ENCODE results near the gene CHPF. TPM values are rescaled to one million over a fixed set of nuclear protein-coding genes. Genes with fewer than 3 reads are reported as not detected.
A peak's percentile ranks its signal among the peaks of the same experiment; 100 is the strongest.

Gene CHPF
- total and polyA plus RNA-seq, 2 donors (not counting 1 experiment from before 2014, with no cell fraction given), result 1.3 to 5.2 TPM

DNA sequence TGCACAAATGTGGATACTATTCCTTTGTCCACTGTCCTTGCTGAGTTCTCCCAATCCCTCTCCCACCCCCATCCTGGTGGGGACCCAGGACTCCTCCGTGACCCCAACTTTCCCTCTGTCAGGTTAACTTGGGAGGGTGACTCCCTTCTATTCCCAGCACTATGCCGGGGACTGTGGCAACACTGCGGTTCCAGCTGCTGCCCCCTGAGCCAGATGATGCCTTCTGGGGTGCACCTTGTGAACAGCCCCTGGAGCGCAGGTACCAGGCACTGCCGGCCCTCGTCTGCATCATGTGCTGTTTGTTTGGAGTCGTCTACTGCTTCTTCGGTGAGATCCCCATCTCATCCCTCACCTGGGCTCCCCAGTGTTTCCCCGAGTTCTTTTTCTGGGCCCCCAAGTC, 958 bp upstream of the CHPF start:
- Histone ChIP-seq H4K20me1 (ENCODE audit: control insufficient read depth, insufficient read depth, low read length, poor library complexity, severe bottlenecking) (no peaks in the 10 kb centered on the region), H3K4me3 (ENCODE audit: control extremely low read depth in 1 of 5, extremely low read depth in 1 of 5, insufficient read depth in 1 of 5, low read depth in 2 of 5, low read length in 4 of 5) (peak overlapping the region in 2 of 5 experiments; percentile 63 to 78), H3K4me2 (replicated peaks; ENCODE audit: low read depth, low read length, poor library complexity, severe bottlenecking) (peak overlapping the region; percentile 98), H3K36me3 (replicated peaks in 1 of 2; ENCODE audit: control extremely low read depth in 1 of 2, control insufficient read depth in 1 of 2, extremely low read depth in 1 of 2, insufficient read depth in 2 of 2, low read length in 1 of 2) (no peaks in the 10 kb centered on the region), H3K9ac (ENCODE audit: low read length) (no peak overlapping the region), H3K27ac (ENCODE audit: low read length in 2 of 2) (no peak overlapping the region), H3K79me2 (ENCODE audit: control insufficient read depth, insufficient read depth, low read length) (no peaks in the 10 kb centered on the region), H2AFZ (ENCODE audit: insufficient read depth, low read depth, low read length, poor library complexity, severe bottlenecking) (no peak overlapping the region), H3K27me3 (replicated peaks in 1 of 4; ENCODE audit: control extremely low read depth in 1 of 4, control insufficient read depth in 3 of 4, insufficient read depth in 4 of 4, low read length in 3 of 4) (peaks cover 0 to 82% (median 21%) of the 10 kb centered on the region in 4 experiments), H3K4me1 (ENCODE audit: control insufficient read depth in 2 of 2, insufficient read depth in 2 of 2, low read length in 2 of 2) (peaks cover 29 to 31% of the 10 kb centered on the region in 2 donors), H3K9me3 (ENCODE audit: control extremely low read depth in 1 of 3, control insufficient read depth in 2 of 3, insufficient read depth in 1 of 3, low read length in 2 of 3) (peaks cover 0 to 28% (median 0%) of the 10 kb centered on the region in 3 donors)
- peak overlapping the region; percentile 50 for H3K27ac Mint-ChIP-seq
- WGBS (ENCODE audit: insufficient coverage), result 33% methylated on average over 6 of the region's 9 CpGs
- DNase-seq, result no peak
- peak overlapping the region; percentile 83 for H3K4me3 Mint-ChIP-seq
- H3K4me1 Mint-ChIP-seq, result peaks cover 24% of the 10 kb centered on the region
- CTCF ChIA-PET, result interaction anchor here (1.4 to 1.5 kb wide), 2 partner anchors 53 to 145 kb away, joined by 3 to 4 read pairs; partner anchors contain the start of gene STK11IP
- POLR2A ChIA-PET, result no interaction called here
- intact Hi-C loops (cut with micrococcal nuclease), result loop anchor here (1.0 kb wide), 1 partner anchor 8 kb away; no protein-coding TSS in a partner anchor
- peaks cover 48% of the 10 kb centered on the region for H3K27me3 Mint-ChIP-seq
- TF ChIP-seq EZH2 (IDR thresholded peaks at IDR 0.05; ENCODE audit: borderline replicate concordance, insufficient read depth, low read depth, low read length, poor library complexity, severe bottlenecking), result no peak
- TF ChIP-seq, protein P1, sequence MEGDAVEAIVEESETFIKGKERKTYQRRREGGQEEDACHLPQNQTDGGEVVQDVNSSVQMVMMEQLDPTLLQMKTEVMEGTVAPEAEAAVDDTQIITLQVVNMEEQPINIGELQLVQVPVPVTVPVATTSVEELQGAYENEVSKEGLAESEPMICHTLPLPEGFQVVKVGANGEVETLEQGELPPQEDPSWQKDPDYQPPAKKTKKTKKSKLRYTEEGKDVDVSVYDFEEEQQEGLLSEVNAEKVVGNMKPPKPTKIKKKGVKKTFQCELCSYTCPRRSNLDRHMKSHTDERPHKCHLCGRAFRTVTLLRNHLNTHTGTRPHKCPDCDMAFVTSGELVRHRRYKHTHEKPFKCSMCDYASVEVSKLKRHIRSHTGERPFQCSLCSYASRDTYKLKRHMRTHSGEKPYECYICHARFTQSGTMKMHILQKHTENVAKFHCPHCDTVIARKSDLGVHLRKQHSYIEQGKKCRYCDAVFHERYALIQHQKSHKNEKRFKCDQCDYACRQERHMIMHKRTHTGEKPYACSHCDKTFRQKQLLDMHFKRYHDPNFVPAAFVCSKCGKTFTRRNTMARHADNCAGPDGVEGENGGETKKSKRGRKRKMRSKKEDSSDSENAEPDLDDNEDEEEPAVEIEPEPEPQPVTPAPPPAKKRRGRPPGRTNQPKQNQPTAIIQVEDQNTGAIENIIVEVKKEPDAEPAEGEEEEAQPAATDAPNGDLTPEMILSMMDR (IDR thresholded peaks at IDR 0.05), result no peak
- H3K9me3 Mint-ChIP-seq (ENCODE audit: insufficient read depth), result no peaks in the 10 kb centered on the region
- ATAC-seq (ENCODE audit: low read depth), result no peak

DNA sequence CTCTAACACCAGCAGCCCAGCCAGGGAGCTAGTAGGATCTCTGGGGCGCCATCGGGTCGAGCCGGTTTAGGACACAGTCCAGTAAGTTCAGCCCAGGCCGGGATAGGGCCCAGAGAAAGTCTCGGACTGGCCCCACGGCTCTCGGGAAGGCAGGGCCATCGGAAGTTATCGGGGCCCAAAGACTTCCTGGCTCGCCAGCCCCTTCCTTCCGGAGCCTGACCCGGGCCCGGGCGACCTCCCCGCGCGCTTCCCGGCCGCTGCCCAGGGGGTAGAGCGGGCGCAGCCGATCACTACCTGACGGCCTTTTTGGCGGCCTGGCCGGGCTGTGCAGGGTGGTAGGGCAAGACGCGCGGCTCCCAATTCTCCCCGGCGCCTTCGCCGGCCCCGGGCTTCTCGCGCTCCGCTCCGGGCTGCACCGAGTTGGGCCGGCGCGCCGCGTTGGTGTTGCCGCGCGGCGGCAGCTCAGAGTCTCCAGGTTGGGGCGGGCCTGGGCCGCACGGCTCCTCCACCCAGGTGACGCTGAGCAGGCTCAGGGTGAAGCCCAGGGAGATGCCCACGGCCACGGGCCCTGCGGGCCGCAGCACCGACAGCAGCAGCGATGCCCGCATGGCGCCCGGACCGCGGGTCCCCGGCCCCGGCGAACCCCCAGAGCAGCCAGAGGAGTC, 546 bp downstream of the CHPF start:
- Mint-ChIP-seq H3K4me1 (peaks cover 24% of the 10 kb centered on the region), H3K4me3 (peak overlapping the region; percentile 80), H3K27ac (peak overlapping the region; percentile 32), H3K9me3 (ENCODE audit: insufficient read depth) (no peaks in the 10 kb centered on the region), H3K27me3 (peaks cover 36% of the 10 kb centered on the region)
- Histone ChIP-seq H3K4me3 (ENCODE audit: control extremely low read depth in 1 of 5, extremely low read depth in 1 of 5, insufficient read depth in 1 of 5, low read depth in 2 of 5, low read length in 4 of 5) (peak overlapping the region in 4 of 5 experiments; percentile 63 to 78 (median 67)), H3K9ac (ENCODE audit: low read length) (peak overlapping the region; percentile 70), H2AFZ (ENCODE audit: insufficient read depth, low read depth, low read length, poor library complexity, severe bottlenecking) (peak overlapping the region; percentile 86), H3K4me2 (replicated peaks; ENCODE audit: low read depth, low read length, poor library complexity, severe bottlenecking) (peak overlapping the region; percentile 98), H3K27ac (ENCODE audit: low read length in 2 of 2) (peak overlapping the region in 1 of 2 donors; percentile 35), H3K27me3 (replicated peaks in 1 of 4; ENCODE audit: control extremely low read depth in 1 of 4, control insufficient read depth in 3 of 4, insufficient read depth in 4 of 4, low read length in 3 of 4) (peaks cover 0 to 86% (median 21%) of the 10 kb centered on the region in 4 experiments), H3K36me3 (replicated peaks in 1 of 2; ENCODE audit: control extremely low read depth in 1 of 2, control insufficient read depth in 1 of 2, extremely low read depth in 1 of 2, insufficient read depth in 2 of 2, low read length in 1 of 2) (no peaks in the 10 kb centered on the region), H3K79me2 (ENCODE audit: control insufficient read depth, insufficient read depth, low read length) (no peaks in the 10 kb centered on the region), H3K9me3 (ENCODE audit: control extremely low read depth in 1 of 3, control insufficient read depth in 2 of 3, insufficient read depth in 1 of 3, low read length in 2 of 3) (peaks cover 0 to 26% (median 0%) of the 10 kb centered on the region in 3 donors), H4K20me1 (ENCODE audit: control insufficient read depth, insufficient read depth, low read length, poor library complexity, severe bottlenecking) (no peaks in the 10 kb centered on the region), H3K4me1 (ENCODE audit: control insufficient read depth in 2 of 2, insufficient read depth in 2 of 2, low read length in 2 of 2) (peaks cover 29 to 31% of the 10 kb centered on the region in 2 donors)
- intact Hi-C loops (cut with micrococcal nuclease), result loop anchor here (1.0 to 2.0 kb wide), 4 partner anchors 45 to 382 kb away; partner anchors contain the start of genes GMPPA and NHEJ1
- ChIA-PET CTCF (interaction anchor here (1.0 to 3.5 kb wide), 9 partner anchors 9 to 146 kb away, joined by 3 to 29 read pairs (median 5); no protein-coding TSS in a partner anchor), POLR2A (interaction anchor here (1.0 to 1.3 kb wide), 2 partner anchors 10 to 288 kb away, joined by 4 read pairs; no protein-coding TSS in a partner anchor)
- peak; percentile 28 for ATAC-seq (ENCODE audit: low read depth)
- WGBS (ENCODE audit: insufficient coverage), result under 1% methylated on average over 66 of the region's 66 CpGs
- DNase-seq, result peak; percentile 45
- TF ChIP-seq, protein P1 (IDR thresholded peaks at IDR 0.05), result peak; percentile 13
- TF ChIP-seq EZH2 (IDR thresholded peaks at IDR 0.05; ENCODE audit: borderline replicate concordance, insufficient read depth, low read depth, low read length, poor library complexity, severe bottlenecking), result no peak

Measured in B cell (primary cell).